Osteoblast (primary cell): Measurements from ENCODE around the gene JPT2. TPM values are rescaled to one million over a fixed set of nuclear protein-coding genes. Genes with fewer than 3 reads are reported as not detected.
A peak's percentile ranks its signal among the peaks of the same experiment; 100 is the strongest.

Experiments used
- DNase-seq: peaks from one replicate; pipeline ENCODE4 v3.0.0; 2011; ENCODE audit warnings: low spot score, mixed read lengths; ENCODE audit not compliant: insufficient read length; ENCODE audit errors: missing footprints
- H2AFZ ChIP-seq: 2 replicates; pipeline ENCODE4 v1.6.0; 2011; ENCODE audit warnings: mild to moderate bottlenecking, low read length
- H3K27ac ChIP-seq: 2 replicates; pipeline ENCODE4 v1.5.1; 2011; ENCODE audit warnings: mild to moderate bottlenecking, low read depth, low read length, moderate library complexity
- H3K27me3 ChIP-seq: 2 replicates; pipeline ENCODE4 v1.6.0; 2012; ENCODE audit warnings: mild to moderate bottlenecking, control low read depth, inconsistent platforms, low read length, moderate library complexity; ENCODE audit not compliant: insufficient read depth
- H3K36me3 ChIP-seq: 2 replicates; pipeline ENCODE4 v1.5.1; 2011; ENCODE audit warnings: mild to moderate bottlenecking, low read length, control low read depth, moderate library complexity; ENCODE audit not compliant: insufficient read depth
- H3K4me1 ChIP-seq: 2 replicates; pipeline ENCODE4 v1.5.1; 2011; ENCODE audit warnings: mild to moderate bottlenecking, low read length, control low read depth, moderate library complexity; ENCODE audit not compliant: insufficient read depth
- H3K4me2 ChIP-seq: 2 replicates; pipeline ENCODE4 v1.6.0; 2011; ENCODE audit warnings: mild to moderate bottlenecking, low read length; ENCODE audit not compliant: insufficient read depth
- H3K4me3 ChIP-seq: fragments of 200-600 bp; sonication (generic); 3 replicates; pipeline ENCODE4 v1.5.1; 2012; ENCODE audit warnings: mild to moderate bottlenecking, low read length, inconsistent platforms; ENCODE audit not compliant: insufficient read depth
- H3K79me2 ChIP-seq: 2 replicates; pipeline ENCODE4 v1.6.0; 2012; ENCODE audit warnings: mild to moderate bottlenecking, low read length, control low read depth, inconsistent platforms; ENCODE audit not compliant: insufficient read depth
- H3K9me3 ChIP-seq: 2 replicates; pipeline ENCODE4 v1.5.1; 2011; ENCODE audit warnings: low read depth, low read length, control low read depth
- H4K20me1 ChIP-seq: 2 replicates; pipeline ENCODE4 v1.6.0; 2012; ENCODE audit warnings: mild to moderate bottlenecking, low read length, control low read depth; ENCODE audit not compliant: insufficient read depth
- total RNA-seq: library from RNA; depleted of rRNA; stranded (reverse); fragments of >200 nt; gene quantifications from 2 replicates; pipeline ENCODE4 v1.2.3, GENCODE V29; 2012
- TF ChIP-seq, protein P1 (sequence below): IDR thresholded peaks from 2 replicates; pipeline ENCODE4 v1.5.1; 2011; ENCODE audit warnings: mild to moderate bottlenecking, low read depth, low read length, moderate library complexity; ENCODE audit errors: extremely low read depth

Gene JPT2
- total RNA-seq, 1 donor, result 22.8 TPM

DNA sequence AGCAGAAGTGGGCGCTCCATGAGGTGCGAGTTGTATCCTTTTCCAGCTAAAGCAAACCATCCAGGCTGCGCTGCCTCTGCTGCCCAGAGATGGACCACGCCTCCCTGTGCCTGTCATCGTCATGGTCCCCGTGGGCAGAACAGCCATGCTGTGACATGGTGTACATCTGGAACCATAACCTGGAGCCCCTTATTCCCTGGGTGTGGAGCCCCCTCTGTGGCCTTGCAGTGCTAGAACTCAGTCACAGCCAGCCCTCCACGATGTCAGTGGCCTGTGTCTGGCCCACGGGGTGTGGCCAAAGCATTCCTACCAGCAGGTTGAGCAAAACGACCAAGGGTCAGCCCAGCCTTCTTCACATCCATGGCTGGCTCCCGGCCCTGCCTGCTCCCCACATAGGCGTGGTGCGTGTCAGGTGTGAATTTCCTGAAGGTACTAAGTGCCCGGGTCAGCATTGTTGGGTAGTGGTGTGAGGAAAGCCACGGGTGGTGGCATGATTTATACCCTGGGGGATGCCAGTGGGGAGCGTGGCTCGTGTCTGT is 22.7 kb upstream of the JPT2 start:
- Histone ChIP-seq H3K27ac (no peak overlapping the region), H3K27me3 (no peaks in the 10 kb centered on the region), H3K4me2 (no peak overlapping the region), H3K9me3 (no peaks in the 10 kb centered on the region), H3K4me3 (no peak overlapping the region), H3K36me3 (peaks cover 57% of the 10 kb centered on the region), H4K20me1 (peaks cover 18% of the 10 kb centered on the region), H3K4me1 (no peaks in the 10 kb centered on the region), H2AFZ (no peak overlapping the region), H3K79me2 (peaks cover 9% of the 10 kb centered on the region)
- no peak for DNase-seq
- TF ChIP-seq, protein P1, sequence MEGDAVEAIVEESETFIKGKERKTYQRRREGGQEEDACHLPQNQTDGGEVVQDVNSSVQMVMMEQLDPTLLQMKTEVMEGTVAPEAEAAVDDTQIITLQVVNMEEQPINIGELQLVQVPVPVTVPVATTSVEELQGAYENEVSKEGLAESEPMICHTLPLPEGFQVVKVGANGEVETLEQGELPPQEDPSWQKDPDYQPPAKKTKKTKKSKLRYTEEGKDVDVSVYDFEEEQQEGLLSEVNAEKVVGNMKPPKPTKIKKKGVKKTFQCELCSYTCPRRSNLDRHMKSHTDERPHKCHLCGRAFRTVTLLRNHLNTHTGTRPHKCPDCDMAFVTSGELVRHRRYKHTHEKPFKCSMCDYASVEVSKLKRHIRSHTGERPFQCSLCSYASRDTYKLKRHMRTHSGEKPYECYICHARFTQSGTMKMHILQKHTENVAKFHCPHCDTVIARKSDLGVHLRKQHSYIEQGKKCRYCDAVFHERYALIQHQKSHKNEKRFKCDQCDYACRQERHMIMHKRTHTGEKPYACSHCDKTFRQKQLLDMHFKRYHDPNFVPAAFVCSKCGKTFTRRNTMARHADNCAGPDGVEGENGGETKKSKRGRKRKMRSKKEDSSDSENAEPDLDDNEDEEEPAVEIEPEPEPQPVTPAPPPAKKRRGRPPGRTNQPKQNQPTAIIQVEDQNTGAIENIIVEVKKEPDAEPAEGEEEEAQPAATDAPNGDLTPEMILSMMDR, result no peak

DNA sequence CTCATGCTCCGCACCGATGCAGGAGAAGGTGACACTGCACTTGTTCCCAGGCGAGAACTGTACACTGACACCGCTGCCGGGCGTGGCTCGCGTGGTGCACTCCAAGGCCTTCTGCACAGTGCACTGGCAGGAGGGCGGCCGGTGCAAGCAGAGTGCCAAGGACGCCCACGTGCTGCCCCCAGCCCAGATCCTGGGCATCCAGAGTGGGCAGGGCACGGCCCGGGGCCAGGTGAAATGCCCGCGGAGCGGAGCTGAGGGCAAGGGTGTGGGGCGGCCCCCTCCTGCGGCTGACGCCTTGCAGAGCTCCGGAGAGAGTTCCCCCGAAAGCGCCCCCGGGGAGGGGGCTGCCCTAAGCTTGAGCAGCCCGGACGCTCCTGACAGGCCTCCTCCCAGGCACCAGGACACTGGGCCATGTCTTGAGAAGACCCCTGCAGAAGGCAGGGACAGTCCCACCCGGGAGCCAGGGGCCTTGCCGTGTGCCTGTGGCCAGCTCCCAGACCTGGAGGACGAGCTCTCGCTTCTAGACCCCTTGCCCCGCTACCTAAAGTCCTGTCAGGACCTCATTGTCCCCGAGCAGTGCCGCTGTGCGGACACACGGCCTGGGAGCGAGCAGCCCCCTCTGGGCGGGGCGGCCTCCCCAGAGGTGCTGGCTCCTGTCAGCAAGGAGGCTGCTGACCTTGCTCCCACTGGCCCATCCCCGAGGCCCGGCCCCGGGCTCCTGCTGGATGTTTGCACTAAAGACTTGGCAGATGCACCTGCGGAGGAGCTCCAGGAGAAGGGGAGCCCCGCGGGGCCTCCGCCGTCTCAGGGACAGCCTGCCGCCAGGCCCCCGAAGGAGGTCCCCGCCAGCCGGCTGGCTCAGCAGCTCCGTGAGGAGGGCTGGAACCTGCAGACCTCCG is 21.9 kb upstream of the JPT2 start:
- DNase-seq, result no peak
- H2AFZ ChIP-seq, result no peak overlapping the region
- H3K36me3 ChIP-seq, result peaks cover 57% of the 10 kb centered on the region
- H3K79me2 ChIP-seq, result peaks cover 4% of the 10 kb centered on the region
- no peaks in the 10 kb centered on the region for H3K27me3 ChIP-seq
- H3K27ac ChIP-seq, result no peak overlapping the region
- TF ChIP-seq, protein P1, result no peak
- H3K4me1 ChIP-seq, result no peaks in the 10 kb centered on the region
- H4K20me1 ChIP-seq, result peaks cover 14% of the 10 kb centered on the region
- H3K9me3 ChIP-seq, result no peaks in the 10 kb centered on the region
- no peak overlapping the region for H3K4me3 ChIP-seq
- H3K4me2 ChIP-seq, result no peak overlapping the region

DNA sequence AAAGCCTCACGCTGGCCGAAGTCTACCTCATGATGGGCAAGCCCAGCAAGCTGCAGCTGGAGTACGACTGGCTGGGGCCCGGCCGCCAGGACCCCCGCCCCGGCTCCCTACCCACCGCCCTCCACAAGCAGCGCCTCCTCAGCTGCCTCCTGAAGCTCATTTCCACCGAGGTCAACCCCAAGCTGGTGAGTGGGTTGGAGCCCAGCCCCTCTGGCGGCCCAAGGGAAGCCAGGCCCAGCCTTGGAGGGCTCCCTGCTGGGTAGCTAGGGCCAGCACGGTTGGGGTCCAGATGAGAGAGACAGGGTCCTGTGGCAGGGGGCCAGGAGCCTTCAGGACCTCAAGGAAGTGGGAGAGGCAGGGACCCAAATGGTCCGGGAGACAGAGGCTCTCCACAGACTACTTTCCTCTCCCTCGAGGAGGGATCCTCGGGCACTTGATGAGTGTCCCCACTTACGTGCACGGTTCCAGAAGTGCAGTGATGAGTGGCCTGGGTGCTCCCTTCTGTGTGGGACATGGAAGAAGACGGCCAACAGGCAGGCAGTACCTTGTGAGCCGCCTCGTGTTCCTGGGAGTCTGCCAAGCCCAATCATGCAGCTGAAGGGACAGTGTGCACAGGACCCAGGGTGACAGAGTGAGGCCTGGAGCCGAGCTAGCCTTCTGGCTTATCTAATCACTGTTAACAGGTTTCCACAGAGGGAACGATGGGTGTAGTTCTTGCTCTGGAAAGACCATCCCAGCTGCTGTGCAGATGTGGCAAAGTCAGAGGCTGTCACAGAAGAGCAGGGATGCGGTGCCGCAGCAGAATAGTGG is 21.1 kb upstream of the JPT2 start:
- Histone ChIP-seq H3K27me3 (no peaks in the 10 kb centered on the region), H3K4me2 (no peak overlapping the region), H3K4me3 (no peak overlapping the region), H3K4me1 (no peaks in the 10 kb centered on the region), H4K20me1 (peaks cover 6% of the 10 kb centered on the region), H3K36me3 (peaks cover 51% of the 10 kb centered on the region), H3K79me2 (no peaks in the 10 kb centered on the region), H3K27ac (no peak overlapping the region), H2AFZ (no peak overlapping the region), H3K9me3 (no peaks in the 10 kb centered on the region)
- TF ChIP-seq, protein P1, result no peak
- DNase-seq, result peak; percentile 72
